Measurements from ENCODE around the gene ULK2. TPM values are rescaled to one million over a fixed set of nuclear protein-coding genes. Genes with fewer than 3 reads are reported as not detected.
"Not testable (repeated sequence)": the region's sequence is repeated elsewhere in the genome, so short reads cannot be mapped to it uniquely, and the experiment has no call there.

The ULK2 gene
- total RNA-seq, 1 experiment from 2014 or later: 5.1 TPM

DNA sequence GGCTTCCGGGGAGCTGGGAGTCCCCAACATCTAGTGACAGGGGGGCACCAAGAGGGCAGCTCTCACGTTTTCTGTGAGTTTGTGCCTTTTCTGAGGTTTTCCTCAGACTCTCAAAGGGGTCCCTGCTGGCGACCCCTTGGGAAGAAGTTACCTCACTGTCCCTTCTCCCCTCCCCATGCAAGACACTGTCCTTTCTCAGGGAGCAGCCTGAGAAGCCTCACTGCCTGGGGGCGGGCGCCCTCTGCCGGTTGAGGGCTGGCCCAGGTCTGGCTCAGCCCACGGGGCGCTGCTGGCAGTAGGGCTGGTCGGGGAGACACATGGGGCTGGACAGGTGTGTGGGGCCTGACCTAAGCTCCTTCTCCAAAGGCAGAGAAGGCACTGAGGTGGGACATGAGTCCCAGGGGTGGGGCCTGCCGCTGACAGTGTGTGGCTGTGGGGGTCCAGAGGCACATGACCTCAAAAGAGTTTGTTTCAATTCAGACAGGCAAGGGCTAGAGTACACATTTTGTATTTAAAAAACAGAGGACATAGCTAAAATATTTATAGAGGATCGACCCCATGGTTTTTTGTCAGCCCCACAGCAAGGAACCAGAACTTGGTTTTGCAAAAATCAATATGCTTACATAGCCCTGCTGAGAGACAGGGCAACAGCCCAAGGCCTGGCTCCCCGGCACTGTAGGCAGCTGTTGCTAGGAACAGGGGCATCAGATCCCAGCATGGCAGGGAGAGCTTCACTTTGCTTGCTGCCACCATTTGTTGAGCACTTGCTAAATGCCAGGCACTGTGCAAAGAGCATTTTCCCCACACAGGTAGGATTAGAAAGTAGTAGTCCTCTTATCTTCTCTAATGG is 101.1 kb downstream of the ULK2 start:
- ATAC-seq: peak; percentile 91
- TF ChIP-seq ZNF121 (CRISPR knock-in tag; IDR thresholded peaks at IDR 0.05): 0 out of 2 replicates have a peak, but pooled peaks have one; percentile 34
- TF ChIP-seq, protein P1, sequence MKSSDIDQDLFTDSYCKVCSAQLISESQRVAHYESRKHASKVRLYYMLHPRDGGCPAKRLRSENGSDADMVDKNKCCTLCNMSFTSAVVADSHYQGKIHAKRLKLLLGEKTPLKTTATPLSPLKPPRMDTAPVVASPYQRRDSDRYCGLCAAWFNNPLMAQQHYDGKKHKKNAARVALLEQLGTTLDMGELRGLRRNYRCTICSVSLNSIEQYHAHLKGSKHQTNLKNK (CRISPR knock-in tag; IDR thresholded peaks at IDR 0.05): no peak
- TF ChIP-seq, protein P2, sequence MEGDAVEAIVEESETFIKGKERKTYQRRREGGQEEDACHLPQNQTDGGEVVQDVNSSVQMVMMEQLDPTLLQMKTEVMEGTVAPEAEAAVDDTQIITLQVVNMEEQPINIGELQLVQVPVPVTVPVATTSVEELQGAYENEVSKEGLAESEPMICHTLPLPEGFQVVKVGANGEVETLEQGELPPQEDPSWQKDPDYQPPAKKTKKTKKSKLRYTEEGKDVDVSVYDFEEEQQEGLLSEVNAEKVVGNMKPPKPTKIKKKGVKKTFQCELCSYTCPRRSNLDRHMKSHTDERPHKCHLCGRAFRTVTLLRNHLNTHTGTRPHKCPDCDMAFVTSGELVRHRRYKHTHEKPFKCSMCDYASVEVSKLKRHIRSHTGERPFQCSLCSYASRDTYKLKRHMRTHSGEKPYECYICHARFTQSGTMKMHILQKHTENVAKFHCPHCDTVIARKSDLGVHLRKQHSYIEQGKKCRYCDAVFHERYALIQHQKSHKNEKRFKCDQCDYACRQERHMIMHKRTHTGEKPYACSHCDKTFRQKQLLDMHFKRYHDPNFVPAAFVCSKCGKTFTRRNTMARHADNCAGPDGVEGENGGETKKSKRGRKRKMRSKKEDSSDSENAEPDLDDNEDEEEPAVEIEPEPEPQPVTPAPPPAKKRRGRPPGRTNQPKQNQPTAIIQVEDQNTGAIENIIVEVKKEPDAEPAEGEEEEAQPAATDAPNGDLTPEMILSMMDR (IDR thresholded peaks at IDR 0.05): peak; percentile 64; the same call in 1 of the 2 replicates
- TF ChIP-seq, protein P3, sequence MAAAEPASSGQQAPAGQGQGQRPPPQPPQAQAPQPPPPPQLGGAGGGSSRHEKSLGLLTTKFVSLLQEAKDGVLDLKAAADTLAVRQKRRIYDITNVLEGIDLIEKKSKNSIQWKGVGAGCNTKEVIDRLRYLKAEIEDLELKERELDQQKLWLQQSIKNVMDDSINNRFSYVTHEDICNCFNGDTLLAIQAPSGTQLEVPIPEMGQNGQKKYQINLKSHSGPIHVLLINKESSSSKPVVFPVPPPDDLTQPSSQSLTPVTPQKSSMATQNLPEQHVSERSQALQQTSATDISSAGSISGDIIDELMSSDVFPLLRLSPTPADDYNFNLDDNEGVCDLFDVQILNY (CRISPR knock-in tag; IDR thresholded peaks at IDR 0.05): 0 out of 2 replicates have a peak, but pooled peaks have one; percentile 19
- DNase-seq (ENCODE audit: low spot score): peak; percentile 90
- CTCF ChIA-PET: interaction anchor here (0.6 to 2.3 kb wide), 47 partner anchors 8 to 1178 kb away, joined by 3 to 27 read pairs (median 4); partner anchors contain the start of genes ALDH3A2, B9D1, RNF112 and SLC47A1
- Mint-ChIP-seq H3K4me3 (no peak overlapping the region), H3K27me3 (ENCODE audit: low read depth) (no peaks in the 10 kb centered on the region), H3K4me1 (0 out of 2 replicates have a peak, but pooled peaks cover 2% of the 10 kb centered on the region), H3K27ac (no peak overlapping the region), H3K36me3 (no peaks in the 10 kb centered on the region), H3K9me3 (no peaks in the 10 kb centered on the region)
- POLR2A ChIA-PET: no interaction called here

DNA sequence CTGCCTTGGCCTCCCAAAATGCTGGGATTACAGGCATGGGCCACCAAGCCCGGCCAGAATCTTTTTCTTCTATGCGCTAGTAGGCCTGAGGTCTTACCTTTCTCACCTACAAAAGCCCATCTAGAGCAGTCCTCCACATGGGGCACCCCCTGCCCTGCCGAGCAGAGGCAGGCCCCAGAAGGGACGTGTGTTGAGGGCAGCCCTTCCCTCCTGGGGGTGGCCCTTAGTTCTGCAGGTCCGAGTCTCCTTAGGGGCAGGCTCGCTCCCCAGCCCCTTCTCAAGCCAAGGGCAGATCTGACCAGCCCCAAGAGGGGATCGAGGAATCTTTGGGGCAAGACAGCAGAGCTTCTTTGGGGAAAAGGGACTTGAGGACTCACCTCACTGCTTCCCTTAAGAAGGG is 101.7 kb downstream of the ULK2 start:
- H3K9me3 Mint-ChIP-seq: no peaks in the 10 kb centered on the region
- no peak for DNase-seq (ENCODE audit: low spot score)
- H3K4me3 Mint-ChIP-seq: no peak overlapping the region
- no peak overlapping the region for H3K27ac Mint-ChIP-seq
- peaks cover 4% of the 10 kb centered on the region; the same call in 1 of the 2 replicates for H3K27me3 Mint-ChIP-seq (ENCODE audit: low read depth)
- no peaks in the 10 kb centered on the region for H3K36me3 Mint-ChIP-seq
- peak; percentile 17 for ATAC-seq
- TF ChIP-seq, protein P4, sequence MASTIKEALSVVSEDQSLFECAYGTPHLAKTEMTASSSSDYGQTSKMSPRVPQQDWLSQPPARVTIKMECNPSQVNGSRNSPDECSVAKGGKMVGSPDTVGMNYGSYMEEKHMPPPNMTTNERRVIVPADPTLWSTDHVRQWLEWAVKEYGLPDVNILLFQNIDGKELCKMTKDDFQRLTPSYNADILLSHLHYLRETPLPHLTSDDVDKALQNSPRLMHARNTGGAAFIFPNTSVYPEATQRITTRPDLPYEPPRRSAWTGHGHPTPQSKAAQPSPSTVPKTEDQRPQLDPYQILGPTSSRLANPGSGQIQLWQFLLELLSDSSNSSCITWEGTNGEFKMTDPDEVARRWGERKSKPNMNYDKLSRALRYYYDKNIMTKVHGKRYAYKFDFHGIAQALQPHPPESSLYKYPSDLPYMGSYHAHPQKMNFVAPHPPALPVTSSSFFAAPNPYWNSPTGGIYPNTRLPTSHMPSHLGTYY (CRISPR knock-in tag; IDR thresholded peaks at IDR 0.05): no peak
- TF ChIP-seq, protein P5, sequence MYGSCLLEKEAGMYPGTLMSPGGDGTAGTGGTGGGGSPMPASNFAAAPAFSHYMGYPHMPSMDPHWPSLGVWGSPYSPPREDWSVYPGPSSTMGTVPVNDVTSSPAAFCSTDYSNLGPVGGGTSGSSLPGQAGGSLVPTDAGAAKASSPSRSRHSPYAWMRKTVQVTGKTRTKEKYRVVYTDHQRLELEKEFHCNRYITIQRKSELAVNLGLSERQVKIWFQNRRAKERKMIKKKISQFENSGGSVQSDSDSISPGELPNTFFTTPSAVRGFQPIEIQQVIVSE (CRISPR knock-in tag; IDR thresholded peaks at IDR 0.05; ENCODE audit: borderline replicate concordance): no peak
- H3K4me1 Mint-ChIP-seq: 0 out of 2 replicates have a peak, but pooled peaks cover 2% of the 10 kb centered on the region
- ChIA-PET POLR2A (no interaction called here), CTCF (interaction anchor here (0.6 to 2.3 kb wide), 37 partner anchors 9 to 1177 kb away, joined by 3 to 27 read pairs (median 4); partner anchors contain the start of genes ALDH3A2, B9D1, RNF112 and SLC47A1)

DNA sequence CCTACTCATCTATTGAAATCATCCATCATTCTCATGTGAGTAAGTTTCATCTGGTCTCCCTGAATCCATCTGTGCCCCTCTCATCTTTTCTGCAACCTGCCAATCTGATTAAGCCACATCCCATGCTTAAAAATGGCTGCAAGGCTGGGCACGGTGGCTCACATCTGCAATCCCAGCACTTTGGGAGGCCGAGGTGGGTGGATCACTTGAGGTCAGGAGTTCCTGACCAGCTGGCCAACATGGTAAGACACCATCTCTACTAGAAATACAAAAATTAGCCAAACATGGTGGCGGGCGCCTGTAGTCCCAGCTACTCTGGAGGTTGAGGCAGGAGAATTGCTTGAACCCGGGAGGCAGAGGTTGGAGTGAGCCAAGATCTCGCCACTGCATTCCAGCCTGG is 103.7 kb downstream of the ULK2 start:
- H3K27me3 Mint-ChIP-seq (ENCODE audit: low read depth); H3K4me3 Mint-ChIP-seq; H3K4me1 Mint-ChIP-seq; DNase-seq (ENCODE audit: low spot score); H3K9me3 Mint-ChIP-seq; H3K36me3 Mint-ChIP-seq; ATAC-seq; H3K27ac Mint-ChIP-seq: not testable (repeated sequence)
- ChIA-PET CTCF (interaction anchor here (0.7 to 6.7 kb wide), 8 partner anchors 9 to 402 kb away, joined by 3 to 91 read pairs (median 6); partner anchors contain the start of gene B9D1), POLR2A (interaction anchor here (0.6 kb wide), 1 partner anchor 164 kb away, joined by 4 read pairs; no protein-coding TSS in a partner anchor)

DNA sequence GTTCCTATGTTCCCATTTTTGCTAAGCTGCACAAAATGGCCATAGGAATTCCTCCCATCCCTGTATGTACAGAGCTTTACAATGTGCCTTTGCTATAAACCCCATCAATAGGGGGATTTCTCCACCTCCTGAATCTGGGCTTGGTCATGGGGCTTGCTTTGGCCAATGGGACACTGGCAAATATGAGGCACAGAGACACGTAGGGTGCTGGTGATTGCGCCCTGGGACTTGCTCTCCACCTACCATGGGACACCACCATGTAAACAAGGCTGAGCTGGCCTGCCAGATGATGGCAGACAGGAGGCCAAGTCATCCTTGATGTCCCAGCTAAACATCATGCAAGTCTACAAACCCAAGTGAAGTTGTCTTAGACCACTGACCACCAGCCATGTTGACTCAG is 104.3 kb downstream of the ULK2 start:
- POLR2A ChIA-PET: interaction anchor here (1.6 kb wide), 1 partner anchor 115 kb away, joined by 5 read pairs; the partner anchor contains the start of gene ALDH3A2

More for the DNA sequence above, 104.3 kb downstream of the ULK2 start:
- Mint-ChIP-seq H3K9me3 (no peaks in the 10 kb centered on the region), H3K27me3 (ENCODE audit: low read depth) (peaks cover 4% of the 10 kb centered on the region; the same call in 1 of the 2 replicates), H3K36me3 (no peaks in the 10 kb centered on the region), H3K27ac (no peak overlapping the region), H3K4me1 (peaks cover 7% of the 10 kb centered on the region), H3K4me3 (no peak overlapping the region)
- TF ChIP-seq ZNF121 (CRISPR knock-in tag; IDR thresholded peaks at IDR 0.05) (no peak), ELF4 (CRISPR knock-in tag; IDR thresholded peaks at IDR 0.05; ENCODE audit: low read depth) (no peak), GTF2I (CRISPR knock-in tag; conservative IDR thresholded peaks at IDR 0.05) (no peak), KAT7 (CRISPR knock-in tag; IDR thresholded peaks at IDR 0.05; ENCODE audit: borderline replicate concordance) (no peak), NR1H2 (CRISPR knock-in tag; IDR thresholded peaks at IDR 0.05) (no peak)
- TF ChIP-seq, protein P5 (CRISPR knock-in tag; IDR thresholded peaks at IDR 0.05; ENCODE audit: borderline replicate concordance): no peak
- DNase-seq (ENCODE audit: low spot score): no peak
- ATAC-seq: no peak
- CTCF ChIA-PET: interaction anchor here (0.7 to 6.7 kb wide), 21 partner anchors 9 to 401 kb away, joined by 4 to 91 read pairs (median 10); partner anchors contain the start of genes ALDH3A2, B9D1, MAPK7 and MFAP4
